ENCODE results near the gene NR2C2AP.
A peak's percentile ranks its signal among the peaks of the same experiment; 100 is the strongest.
"Not testable (repeated sequence)": the region's sequence is repeated elsewhere in the genome, so short reads cannot be mapped to it uniquely, and the experiment has no call there.

Gene NR2C2AP

GRCh38 chr19:19181488-19181998 lies 21.7 kb downstream of the NR2C2AP start:
- no peak for DNase-seq (ENCODE audit: low spot score)

GRCh38 chr19:19179548-19180441 lies 23.4 kb downstream of the NR2C2AP start:
- no peak for DNase-seq (ENCODE audit: low spot score)

- DNase-seq (ENCODE audit: low spot score) = no peak
Observed at GRCh38 chr19:19176950-19177349, 26.3 kb downstream of the NR2C2AP start.

- not testable (repeated sequence) for DNase-seq (ENCODE audit: low spot score)
Observed at GRCh38 chr19:19173243-19173642, 30.0 kb downstream of the NR2C2AP start.

- DNase-seq (ENCODE audit: low spot score) = no peak
Observed at GRCh38 chr19:19171821-19172532, 31.2 kb downstream of the NR2C2AP start.

GRCh38 chr19:19170873-19171672 lies 32.1 kb downstream of the NR2C2AP start:
- DNase-seq (ENCODE audit: low spot score) = no peak

GRCh38 chr19:19170053-19170872 lies 33.0 kb downstream of the NR2C2AP start, which contains the start of gene MEF2B:
Gene MEF2B, minus strand, starts transcription at chr19:19170263. Its CDS starts 19,528 bp downstream, at chr19:19150735.
- DNase-seq (ENCODE audit: low spot score) = peak; percentile 93

GRCh38 chr19:19169236-19170052 lies 33.8 kb downstream of the NR2C2AP start:
- DNase-seq (ENCODE audit: low spot score) = no peak

GRCh38 chr19:19167612-19168011 lies 35.6 kb downstream of the NR2C2AP start:
- DNase-seq (ENCODE audit: low spot score) = no peak

GRCh38 chr19:19165396-19165795 lies 37.8 kb downstream of the NR2C2AP start:
- no peak for DNase-seq (ENCODE audit: low spot score)

GRCh38 chr19:19162495-19162894 lies 40.7 kb downstream of the NR2C2AP start:
- DNase-seq (ENCODE audit: low spot score) = no peak

- no peak for DNase-seq (ENCODE audit: low spot score)
Observed at GRCh38 chr19:19160461-19161035, 42.7 kb downstream of the NR2C2AP start.

- DNase-seq (ENCODE audit: low spot score) = no peak
Observed at GRCh38 chr19:19159534-19159933, 43.7 kb downstream of the NR2C2AP start.

- no peak for DNase-seq (ENCODE audit: low spot score)
Observed at GRCh38 chr19:19157808-19158207, 45.4 kb downstream of the NR2C2AP start.

- DNase-seq (ENCODE audit: low spot score) = no peak
Observed at GRCh38 chr19:19155495-19156219, 47.6 kb downstream of the NR2C2AP start.

GRCh38 chr19:19154768-19155494 lies 48.3 kb downstream of the NR2C2AP start:
- DNase-seq (ENCODE audit: low spot score) = no peak

- DNase-seq (ENCODE audit: low spot score) = no peak
Observed at GRCh38 chr19:19152668-19153384, 50.4 kb downstream of the NR2C2AP start.

GRCh38 chr19:19151418-19151817 lies 51.8 kb downstream of the NR2C2AP start:
- DNase-seq (ENCODE audit: low spot score) = no peak
